ENCODE measurements around the gene PPFIA1. TPM values are rescaled to one million over a fixed set of nuclear protein-coding genes. Genes with fewer than 3 reads are reported as not detected.

PPFIA1 gene
- total and polyA plus RNA-seq, 10 of the 15 experiments (the other 5 are each of a cell fraction or from before 2014, with no cell fraction given): 5.2 to 26.2 (median 15.8) TPM

DNA sequence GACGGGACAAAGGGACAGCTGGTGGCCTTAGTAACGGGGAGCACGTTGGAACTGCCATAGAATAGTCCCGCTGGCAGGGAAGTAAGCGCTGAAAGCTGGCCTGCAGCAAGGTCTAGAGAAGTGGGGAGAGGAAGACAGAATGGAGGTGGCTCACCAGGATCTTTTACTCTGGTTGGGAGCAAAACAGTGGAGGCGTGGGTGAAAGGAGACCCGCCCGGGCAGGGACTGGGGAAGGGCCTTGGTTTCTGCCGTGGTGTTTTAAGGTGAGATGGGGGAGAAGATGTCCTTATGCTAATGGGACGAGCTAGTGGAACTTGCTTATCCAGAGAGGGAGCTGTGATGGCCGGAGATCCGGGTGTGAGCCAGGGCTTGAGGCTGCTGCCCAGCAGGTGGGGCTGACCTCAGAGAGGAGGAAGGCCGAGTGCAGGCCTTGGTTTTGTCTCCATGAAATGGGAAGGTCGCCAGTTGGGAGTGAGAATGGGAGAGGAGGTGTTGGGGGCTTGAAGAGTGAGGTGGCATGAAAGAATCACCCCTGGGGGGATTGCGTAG, 71.5 kb downstream of the PPFIA1 start (continued):
- TF ChIP-seq ZBTB40 (IDR thresholded peaks at IDR 0.05; ENCODE audit: borderline replicate concordance) (no peak), TCF12 (IDR thresholded peaks at IDR 0.05; ENCODE audit: low read depth, low read length) (no peak), BCL11A (IDR thresholded peaks at IDR 0.05; ENCODE audit: low read depth, low read length) (no peak), ETV6 (conservative IDR thresholded peaks at IDR 0.05 in 1 of 2, IDR thresholded peaks at IDR 0.05 in 1 of 2; ENCODE audit: borderline replicate concordance in 1 of 2, low read depth in 1 of 2) (no peak), ELK1 (IDR thresholded peaks at IDR 0.05; ENCODE audit: low read depth, low read length) (no peak), BCL3 (IDR thresholded peaks at IDR 0.05; ENCODE audit: borderline replicate concordance, insufficient read depth, low read depth, low read length, poor library complexity, severe bottlenecking) (no peak), JUND (IDR thresholded peaks at IDR 0.05; ENCODE audit: low read depth, low read length) (no peak), POU2F2 (IDR thresholded peaks at IDR 0.05; ENCODE audit: borderline replicate concordance, low read depth, low read length) (no peak)
- TF ChIP-seq, protein P1, sequence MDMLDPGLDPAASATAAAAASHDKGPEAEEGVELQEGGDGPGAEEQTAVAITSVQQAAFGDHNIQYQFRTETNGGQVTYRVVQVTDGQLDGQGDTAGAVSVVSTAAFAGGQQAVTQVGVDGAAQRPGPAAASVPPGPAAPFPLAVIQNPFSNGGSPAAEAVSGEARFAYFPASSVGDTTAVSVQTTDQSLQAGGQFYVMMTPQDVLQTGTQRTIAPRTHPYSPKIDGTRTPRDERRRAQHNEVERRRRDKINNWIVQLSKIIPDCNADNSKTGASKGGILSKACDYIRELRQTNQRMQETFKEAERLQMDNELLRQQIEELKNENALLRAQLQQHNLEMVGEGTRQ (IDR thresholded peaks at IDR 0.05; ENCODE audit: borderline replicate concordance, low read depth, low read length): no peak

Measured in GM12878 (cell line).